Loucy (cell line): ENCODE data around the gene CEP152.

ENCODE experiments used
- H2AFZ ChIP-seq: fragments of 200-600 bp; sonication (generic); 2 replicates; pipeline ENCODE4 v1.6.0; 2016; ENCODE audit warnings: antibody characterized with exemption, mild to moderate bottlenecking, low read length, moderate library complexity
- H3F3A ChIP-seq: fragments of 200-600 bp; 2 replicates; pipeline ENCODE4 v1.6.0; 2016; ENCODE audit warnings: antibody characterized with exemption, low read depth, mild to moderate bottlenecking
- H3K27me3 ChIP-seq: fragments of 200-600 bp; sonication (generic); 2 replicates; pipeline ENCODE4 v1.6.1; 2014; ENCODE audit warnings: low read length, mild to moderate bottlenecking; ENCODE audit not compliant: insufficient read depth, poor library complexity, severe bottlenecking
- H3K36me3 ChIP-seq: fragments of 200-600 bp; sonication (generic); 2 replicates; pipeline ENCODE4 v1.6.1; 2016; ENCODE audit warnings: low read length; ENCODE audit not compliant: insufficient read depth
- H3K4me1 ChIP-seq: fragments of 200-600 bp; sonication (generic); 2 replicates; pipeline ENCODE4 v1.5.1; 2014; ENCODE audit warnings: low read length, mild to moderate bottlenecking; ENCODE audit not compliant: insufficient read depth, poor library complexity, severe bottlenecking
- H3K4me2 ChIP-seq: fragments of 200-600 bp; sonication (generic); 2 replicates; pipeline ENCODE4 v1.6.0; 2014; ENCODE audit warnings: antibody characterized with exemption, low read length, low read depth, mild to moderate bottlenecking; ENCODE audit not compliant: poor library complexity, severe bottlenecking
- H3K4me3 ChIP-seq: fragments of 200-600 bp; sonication (generic); 2 replicates; pipeline ENCODE4 v1.5.1; 2014; ENCODE audit warnings: low read length, mild to moderate bottlenecking, mixed read lengths; ENCODE audit not compliant: poor library complexity, severe bottlenecking
- H3K79me2 ChIP-seq: fragments of 200-600 bp; sonication (generic); 2 replicates; pipeline ENCODE4 v1.6.1; 2014; ENCODE audit warnings: low read length; ENCODE audit not compliant: insufficient read depth
- H3K9ac ChIP-seq: fragments of 200-600 bp; sonication (generic); 2 replicates; pipeline ENCODE4 v1.6.0; 2014; ENCODE audit warnings: mild to moderate bottlenecking, low read depth, low read length, moderate library complexity; ENCODE audit not compliant: poor library complexity, severe bottlenecking
- H3K9me2 ChIP-seq: fragments of 200-600 bp; sonication (generic); replicated peaks from 2 replicates; pipeline ENCODE4 v1.6.1; 2016; ENCODE audit warnings: low read depth, low read length, mixed read lengths
- H3K9me3 ChIP-seq: fragments of 200-600 bp; sonication (generic); 2 replicates; pipeline ENCODE4 v1.6.1; 2014; ENCODE audit warnings: mild to moderate bottlenecking, antibody characterized with exemption, low read length, low read depth; ENCODE audit not compliant: insufficient read depth
- H4K20me1 ChIP-seq: fragments of 200-600 bp; sonication (generic); 2 replicates; pipeline ENCODE4 v1.6.0; 2014; ENCODE audit warnings: antibody characterized with exemption, low read length, mild to moderate bottlenecking; ENCODE audit not compliant: insufficient read depth, poor library complexity, severe bottlenecking
- EZH2phosphoT487 ChIP-seq: fragments of 200-600 bp; IDR thresholded peaks from 2 replicates; pipeline ENCODE4 v1.6.1; 2018; ENCODE audit warnings: antibody characterized with exemption, mild to moderate bottlenecking, moderate library complexity, borderline replicate concordance
- TF ChIP-seq, protein P1 (sequence below): fragments of 200-600 bp; sonication (generic); conservative IDR thresholded peaks from 2 replicates; pipeline ENCODE4 v1.5.1; 2014; ENCODE audit warnings: mild to moderate bottlenecking, antibody characterized with exemption, low read length

The CEP152 gene, protein sequence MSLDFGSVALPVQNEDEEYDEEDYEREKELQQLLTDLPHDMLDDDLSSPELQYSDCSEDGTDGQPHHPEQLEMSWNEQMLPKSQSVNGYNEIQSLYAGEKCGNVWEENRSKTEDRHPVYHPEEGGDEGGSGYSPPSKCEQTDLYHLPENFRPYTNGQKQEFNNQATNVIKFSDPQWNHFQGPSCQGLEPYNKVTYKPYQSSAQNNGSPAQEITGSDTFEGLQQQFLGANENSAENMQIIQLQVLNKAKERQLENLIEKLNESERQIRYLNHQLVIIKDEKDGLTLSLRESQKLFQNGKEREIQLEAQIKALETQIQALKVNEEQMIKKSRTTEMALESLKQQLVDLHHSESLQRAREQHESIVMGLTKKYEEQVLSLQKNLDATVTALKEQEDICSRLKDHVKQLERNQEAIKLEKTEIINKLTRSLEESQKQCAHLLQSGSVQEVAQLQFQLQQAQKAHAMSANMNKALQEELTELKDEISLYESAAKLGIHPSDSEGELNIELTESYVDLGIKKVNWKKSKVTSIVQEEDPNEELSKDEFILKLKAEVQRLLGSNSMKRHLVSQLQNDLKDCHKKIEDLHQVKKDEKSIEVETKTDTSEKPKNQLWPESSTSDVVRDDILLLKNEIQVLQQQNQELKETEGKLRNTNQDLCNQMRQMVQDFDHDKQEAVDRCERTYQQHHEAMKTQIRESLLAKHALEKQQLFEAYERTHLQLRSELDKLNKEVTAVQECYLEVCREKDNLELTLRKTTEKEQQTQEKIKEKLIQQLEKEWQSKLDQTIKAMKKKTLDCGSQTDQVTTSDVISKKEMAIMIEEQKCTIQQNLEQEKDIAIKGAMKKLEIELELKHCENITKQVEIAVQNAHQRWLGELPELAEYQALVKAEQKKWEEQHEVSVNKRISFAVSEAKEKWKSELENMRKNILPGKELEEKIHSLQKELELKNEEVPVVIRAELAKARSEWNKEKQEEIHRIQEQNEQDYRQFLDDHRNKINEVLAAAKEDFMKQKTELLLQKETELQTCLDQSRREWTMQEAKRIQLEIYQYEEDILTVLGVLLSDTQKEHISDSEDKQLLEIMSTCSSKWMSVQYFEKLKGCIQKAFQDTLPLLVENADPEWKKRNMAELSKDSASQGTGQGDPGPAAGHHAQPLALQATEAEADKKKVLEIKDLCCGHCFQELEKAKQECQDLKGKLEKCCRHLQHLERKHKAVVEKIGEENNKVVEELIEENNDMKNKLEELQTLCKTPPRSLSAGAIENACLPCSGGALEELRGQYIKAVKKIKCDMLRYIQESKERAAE (N-terminal part only)

DNA sequence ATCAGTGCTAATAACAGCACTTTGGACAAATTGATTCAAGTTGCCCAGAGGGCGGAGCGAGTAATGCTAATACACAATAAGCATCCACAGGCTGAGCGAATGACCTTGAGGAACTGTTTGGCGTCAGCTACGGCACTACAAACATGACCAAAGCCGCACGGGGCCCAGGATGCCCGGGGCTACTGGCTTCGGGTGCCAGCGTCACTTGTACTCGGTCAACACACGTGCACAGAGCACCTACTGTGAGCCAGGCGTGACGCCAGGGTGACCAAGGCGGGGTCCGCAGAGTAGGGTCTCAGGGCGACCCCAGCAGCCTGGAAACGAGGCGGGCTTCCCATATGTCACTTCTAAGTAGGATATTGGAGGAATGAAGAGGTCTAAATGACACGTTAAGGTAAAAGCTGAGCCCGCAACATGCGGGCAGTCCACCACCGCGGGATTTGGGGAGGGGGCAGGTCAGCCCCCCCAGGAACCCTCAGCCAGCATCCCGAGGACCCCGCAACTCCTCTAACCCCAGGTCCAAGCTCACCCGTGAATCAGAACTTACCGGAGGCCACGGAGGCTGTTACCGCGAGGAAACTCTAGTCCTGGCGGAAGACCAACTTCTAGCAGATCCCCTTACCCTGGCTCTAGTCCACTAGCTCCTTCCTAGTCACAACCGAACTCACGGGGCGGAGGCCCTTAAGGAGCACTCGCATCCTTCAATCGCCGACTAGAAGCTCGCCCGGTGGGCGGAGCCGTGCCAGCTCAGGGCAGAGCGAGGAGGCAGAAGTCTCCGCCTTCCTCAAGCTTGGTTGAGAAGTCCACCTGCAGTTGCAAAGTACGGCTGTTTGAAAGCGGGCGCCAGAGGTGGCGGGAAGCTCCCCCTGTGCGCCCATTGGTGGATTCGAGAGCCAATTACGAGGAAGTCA is at the start of gene CEP152:
Gene CEP152 (minus strand): TSS at position 656 of the 911 bp plus-strand sequence. CDS start 5,420 bp downstream, outside the sequence.
- Histone ChIP-seq H3K9me3 (no peaks in the 10 kb centered on the region), H3F3A (no peaks in the 10 kb centered on the region), H3K4me3 (peak within 1 kb of the TSS; percentile 97), H3K4me1 (peaks cover 42% of the 10 kb centered on the region), H3K36me3 (no peaks in the 10 kb centered on the region), H4K20me1 (peaks cover 21% of the 10 kb centered on the region), H3K4me2 (peak within 1 kb of the TSS; percentile 97), H3K9me2 (no peaks in the 10 kb centered on the region), H3K27me3 (no peaks in the 10 kb centered on the region), H2AFZ (peak within 1 kb of the TSS; percentile 96), H3K9ac (peak within 1 kb of the TSS; percentile 94), H3K79me2 (peaks cover 44% of the 10 kb centered on the region)
- TF ChIP-seq, protein P1, sequence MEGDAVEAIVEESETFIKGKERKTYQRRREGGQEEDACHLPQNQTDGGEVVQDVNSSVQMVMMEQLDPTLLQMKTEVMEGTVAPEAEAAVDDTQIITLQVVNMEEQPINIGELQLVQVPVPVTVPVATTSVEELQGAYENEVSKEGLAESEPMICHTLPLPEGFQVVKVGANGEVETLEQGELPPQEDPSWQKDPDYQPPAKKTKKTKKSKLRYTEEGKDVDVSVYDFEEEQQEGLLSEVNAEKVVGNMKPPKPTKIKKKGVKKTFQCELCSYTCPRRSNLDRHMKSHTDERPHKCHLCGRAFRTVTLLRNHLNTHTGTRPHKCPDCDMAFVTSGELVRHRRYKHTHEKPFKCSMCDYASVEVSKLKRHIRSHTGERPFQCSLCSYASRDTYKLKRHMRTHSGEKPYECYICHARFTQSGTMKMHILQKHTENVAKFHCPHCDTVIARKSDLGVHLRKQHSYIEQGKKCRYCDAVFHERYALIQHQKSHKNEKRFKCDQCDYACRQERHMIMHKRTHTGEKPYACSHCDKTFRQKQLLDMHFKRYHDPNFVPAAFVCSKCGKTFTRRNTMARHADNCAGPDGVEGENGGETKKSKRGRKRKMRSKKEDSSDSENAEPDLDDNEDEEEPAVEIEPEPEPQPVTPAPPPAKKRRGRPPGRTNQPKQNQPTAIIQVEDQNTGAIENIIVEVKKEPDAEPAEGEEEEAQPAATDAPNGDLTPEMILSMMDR, result no peak
- no peak for TF ChIP-seq EZH2phosphoT487

DNA sequence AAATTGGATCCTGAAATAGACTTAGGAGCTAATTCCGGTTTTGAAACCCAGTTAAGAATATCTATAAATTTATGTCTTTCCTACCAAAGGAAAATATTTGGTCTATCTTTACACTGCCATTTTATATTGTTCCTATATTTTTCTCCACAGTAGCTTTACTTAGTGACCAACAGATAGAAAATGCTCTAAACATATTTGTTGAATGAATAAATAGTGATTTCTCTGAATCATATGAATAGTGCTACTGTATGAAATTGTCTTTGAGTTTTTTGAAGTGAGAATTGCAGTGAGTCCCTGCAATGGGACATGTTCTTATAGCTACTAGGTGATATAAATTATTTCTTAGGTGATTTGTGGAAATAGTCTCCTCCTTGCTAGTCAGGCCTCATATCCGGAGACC is 48.6 kb upstream of the CEP152 start:
- Histone ChIP-seq H3F3A (no peaks in the 10 kb centered on the region), H3K4me1 (peaks cover 9% of the 10 kb centered on the region), H3K79me2 (no peaks in the 10 kb centered on the region), H2AFZ (no peak overlapping the region), H3K4me3 (no peak overlapping the region), H3K27me3 (no peaks in the 10 kb centered on the region), H4K20me1 (no peaks in the 10 kb centered on the region), H3K9me3 (no peaks in the 10 kb centered on the region), H3K4me2 (no peak overlapping the region), H3K9me2 (no peaks in the 10 kb centered on the region), H3K9ac (no peak overlapping the region), H3K36me3 (no peaks in the 10 kb centered on the region)
- TF ChIP-seq, protein P1, result no peak
